ENCODE data around the gene PTPRG.
A peak's percentile ranks its signal among the peaks of the same experiment; 100 is the strongest.

Gene PTPRG

DNA sequence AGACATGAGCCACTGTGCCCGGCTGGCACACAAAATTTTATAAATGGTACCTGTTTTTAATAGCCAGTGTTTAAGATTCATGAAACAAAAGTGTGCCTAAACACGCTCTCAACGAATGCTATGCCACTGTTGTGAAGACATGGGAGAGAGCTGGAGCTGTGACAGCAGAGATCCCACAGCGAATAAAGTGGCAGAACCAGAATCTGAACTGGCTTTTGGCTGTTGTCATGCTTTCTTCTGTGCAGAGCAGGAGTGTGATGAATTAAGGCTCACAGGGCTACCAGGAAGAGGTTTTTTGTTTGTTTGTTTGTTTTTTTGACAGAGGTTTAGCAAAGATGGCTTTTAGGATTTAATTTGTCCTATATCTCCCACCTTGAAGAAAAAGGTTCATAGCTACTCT is 14.5 kb downstream of the PTPRG start:
- DNase-seq (ENCODE audit: low read depth): peak; percentile 67
- TF ChIP-seq, protein P1, sequence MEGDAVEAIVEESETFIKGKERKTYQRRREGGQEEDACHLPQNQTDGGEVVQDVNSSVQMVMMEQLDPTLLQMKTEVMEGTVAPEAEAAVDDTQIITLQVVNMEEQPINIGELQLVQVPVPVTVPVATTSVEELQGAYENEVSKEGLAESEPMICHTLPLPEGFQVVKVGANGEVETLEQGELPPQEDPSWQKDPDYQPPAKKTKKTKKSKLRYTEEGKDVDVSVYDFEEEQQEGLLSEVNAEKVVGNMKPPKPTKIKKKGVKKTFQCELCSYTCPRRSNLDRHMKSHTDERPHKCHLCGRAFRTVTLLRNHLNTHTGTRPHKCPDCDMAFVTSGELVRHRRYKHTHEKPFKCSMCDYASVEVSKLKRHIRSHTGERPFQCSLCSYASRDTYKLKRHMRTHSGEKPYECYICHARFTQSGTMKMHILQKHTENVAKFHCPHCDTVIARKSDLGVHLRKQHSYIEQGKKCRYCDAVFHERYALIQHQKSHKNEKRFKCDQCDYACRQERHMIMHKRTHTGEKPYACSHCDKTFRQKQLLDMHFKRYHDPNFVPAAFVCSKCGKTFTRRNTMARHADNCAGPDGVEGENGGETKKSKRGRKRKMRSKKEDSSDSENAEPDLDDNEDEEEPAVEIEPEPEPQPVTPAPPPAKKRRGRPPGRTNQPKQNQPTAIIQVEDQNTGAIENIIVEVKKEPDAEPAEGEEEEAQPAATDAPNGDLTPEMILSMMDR (IDR thresholded peaks at IDR 0.05; ENCODE audit: insufficient read depth, low read depth, low read length, missing control alignments): no peak

DNA sequence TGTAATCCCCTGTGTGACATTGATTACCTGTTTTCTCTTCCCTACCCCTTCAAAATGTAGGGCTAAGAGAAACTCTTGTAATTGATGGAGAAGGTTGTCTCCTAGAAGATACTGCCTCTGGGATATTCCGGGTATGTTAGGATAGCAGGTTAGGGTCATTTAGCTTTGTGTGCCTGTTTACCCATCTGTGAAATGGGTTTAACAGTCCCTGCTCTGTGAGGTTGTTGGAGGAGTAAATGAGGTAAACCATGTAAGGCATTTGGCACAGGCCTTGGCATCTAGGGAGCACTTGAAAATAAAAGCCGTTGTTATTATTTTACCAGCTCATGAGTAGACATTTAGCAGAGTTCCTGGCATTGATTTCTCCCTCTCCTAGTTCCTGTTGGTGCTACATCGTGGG is 16.4 kb downstream of the PTPRG start:
- H3K4me3 ChIP-seq (ENCODE audit: low read length): no peak overlapping the region
- TF ChIP-seq, protein P1 (IDR thresholded peaks at IDR 0.05; ENCODE audit: insufficient read depth, low read depth, low read length, missing control alignments): no peak
- no peak for DNase-seq (ENCODE audit: low read depth)

More for the DNA sequence above, 14.5 kb downstream of the PTPRG start:
- H3K4me3 ChIP-seq (ENCODE audit: low read length): no peak overlapping the region

DNA sequence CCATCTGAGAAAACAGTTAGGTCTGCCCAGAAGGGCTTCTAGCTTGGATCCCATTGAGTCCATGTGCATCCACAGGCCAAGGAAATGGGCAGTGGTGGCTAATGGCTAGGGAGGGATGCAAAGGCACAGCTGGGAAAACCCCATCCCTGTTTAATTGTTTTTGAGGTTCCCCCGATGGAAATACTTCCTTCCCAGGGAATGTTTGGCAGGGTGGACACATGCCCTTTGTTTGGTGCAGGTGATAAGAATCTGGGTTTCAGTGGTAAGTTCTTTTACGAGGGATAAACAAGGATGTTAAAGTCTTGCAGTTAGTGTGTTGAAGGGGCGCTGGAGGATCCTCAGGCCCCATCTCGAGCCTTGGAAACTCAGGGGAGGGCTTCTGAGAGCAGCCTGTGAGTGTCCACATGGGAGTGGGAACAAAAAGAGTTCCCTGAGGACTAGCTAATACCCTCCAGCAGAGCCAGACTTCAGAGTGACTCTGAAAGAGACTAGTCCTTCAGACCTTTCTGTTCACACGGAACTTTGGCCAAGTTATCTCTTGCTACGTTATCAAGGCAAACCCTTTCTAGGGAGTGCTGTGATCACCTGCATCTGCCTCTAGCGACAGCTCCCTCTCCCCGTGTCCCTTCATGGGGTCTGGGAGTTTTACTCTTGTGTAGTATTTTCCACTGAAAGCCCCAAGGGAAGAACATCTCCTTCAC is 17.4 kb downstream of the PTPRG start:
- DNase-seq (ENCODE audit: low read depth): no peak

DNA sequence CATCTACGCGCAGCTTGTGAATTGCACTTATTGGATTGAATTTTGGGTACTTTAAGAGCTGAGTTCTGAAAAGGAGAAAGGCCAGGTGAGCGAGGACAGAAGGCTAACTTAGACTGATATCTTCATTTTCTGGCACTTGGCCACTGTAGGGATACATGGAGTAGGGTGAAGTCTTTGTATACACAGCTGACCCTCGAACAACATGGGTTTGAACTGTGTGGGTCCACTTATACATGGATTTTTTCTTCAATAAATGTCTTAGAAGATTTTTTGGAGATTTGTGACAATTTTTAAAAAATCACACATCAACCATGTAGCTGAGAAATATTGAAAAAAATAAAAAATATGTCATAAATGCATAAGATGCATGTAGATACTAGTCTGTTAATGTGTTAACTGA is 18.3 kb downstream of the PTPRG start:
- H3K4me3 ChIP-seq (ENCODE audit: low read length): no peak overlapping the region
- no peak for DNase-seq (ENCODE audit: low read depth)
- TF ChIP-seq, protein P1 (IDR thresholded peaks at IDR 0.05; ENCODE audit: insufficient read depth, low read depth, low read length, missing control alignments): no peak

More for the DNA sequence above, 17.4 kb downstream of the PTPRG start:
- TF ChIP-seq, protein P1 (IDR thresholded peaks at IDR 0.05; ENCODE audit: insufficient read depth, low read depth, low read length, missing control alignments): no peak
- no peak overlapping the region for H3K4me3 ChIP-seq (ENCODE audit: low read length)

DNA sequence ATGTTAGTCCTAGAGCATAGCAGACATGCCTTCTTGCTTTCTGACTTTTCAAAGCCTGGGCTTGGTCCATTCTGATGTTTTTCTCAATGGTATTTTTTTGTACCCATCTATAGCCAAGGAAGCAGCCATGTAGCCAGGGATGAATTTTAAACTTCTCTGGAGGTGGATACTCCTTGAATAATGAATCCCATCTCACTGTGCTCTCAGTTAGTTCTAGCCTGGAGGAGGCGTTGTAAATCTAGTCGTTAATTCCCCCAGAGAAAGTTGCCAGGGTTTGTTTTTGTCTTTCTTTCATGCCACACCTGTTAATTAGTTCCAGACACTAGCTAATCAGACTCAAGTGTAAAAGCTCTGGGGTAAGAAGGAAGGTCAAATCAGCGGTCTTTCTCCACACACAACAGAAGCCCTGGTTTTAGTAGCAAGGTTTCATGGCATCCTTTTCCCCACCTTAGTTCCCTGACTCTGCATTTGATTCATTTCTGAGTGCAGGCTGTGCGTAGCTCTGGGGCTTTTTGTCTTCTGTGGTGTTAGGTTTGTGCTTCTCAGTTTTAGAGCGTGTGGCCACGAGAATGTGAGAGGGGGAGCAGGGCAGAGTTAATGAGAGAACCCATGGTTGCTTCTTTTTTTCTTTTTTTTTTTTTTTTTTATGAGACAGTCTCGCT is 19.7 kb downstream of the PTPRG start:
- TF ChIP-seq, protein P1 (IDR thresholded peaks at IDR 0.05; ENCODE audit: insufficient read depth, low read depth, low read length, missing control alignments): no peak

DNA sequence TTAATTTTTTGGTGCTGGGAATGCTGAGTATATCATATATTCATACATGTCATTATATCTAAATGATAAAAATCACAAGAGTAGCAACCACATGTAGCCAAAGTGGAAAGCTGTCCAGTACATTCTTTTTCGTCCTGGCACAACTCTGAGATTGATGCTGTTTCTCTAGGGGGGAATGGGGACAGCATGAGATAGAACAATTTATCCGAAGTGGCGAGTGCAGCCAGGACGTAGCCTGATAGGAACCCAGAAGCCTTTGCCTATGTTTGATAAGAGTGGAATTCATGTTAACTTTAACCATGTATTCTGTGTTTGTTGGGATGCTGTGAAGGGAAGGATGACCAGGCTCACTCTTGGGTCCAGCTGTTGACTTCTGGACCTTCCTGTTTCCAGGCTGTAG is 20.9 kb downstream of the PTPRG start:
- no peak for DNase-seq (ENCODE audit: low read depth)
- TF ChIP-seq, protein P1 (IDR thresholded peaks at IDR 0.05; ENCODE audit: insufficient read depth, low read depth, low read length, missing control alignments): no peak
- H3K4me3 ChIP-seq (ENCODE audit: low read length): no peak overlapping the region

More for the DNA sequence above, 19.7 kb downstream of the PTPRG start:
- H3K4me3 ChIP-seq (ENCODE audit: low read length): no peak overlapping the region
- no peak for DNase-seq (ENCODE audit: low read depth)
